HG02588 (cell line): ENCODE measurements around the gene TIGAR.

Experiments used
- ATAC-seq: cut with Tn5 transposase; IDR thresholded peaks from one replicate; pipeline ENCODE4 v1.9.1; 2021; ENCODE audit warnings: mild to moderate bottlenecking, moderate library complexity; ENCODE audit not compliant: unreplicated experiment

TIGAR gene

DNA sequence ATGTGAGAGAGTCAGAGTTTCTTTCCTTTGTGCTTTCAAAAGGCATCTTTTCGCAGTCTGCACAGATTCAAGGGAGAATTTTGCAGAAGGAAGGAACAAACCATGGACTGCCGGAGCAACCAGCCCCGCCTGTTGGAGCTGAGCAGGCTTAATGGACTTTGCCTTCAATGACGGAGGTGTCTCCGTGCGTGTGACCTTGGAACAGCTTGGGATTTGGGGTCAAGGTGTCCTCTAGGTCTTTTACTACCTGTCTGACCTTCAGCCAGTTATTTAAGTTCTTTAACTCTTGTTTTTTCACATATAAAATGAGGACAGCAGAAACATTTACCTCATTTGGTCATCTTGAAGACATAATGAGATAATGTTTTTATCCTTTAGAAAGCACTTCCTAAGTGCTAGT lies 54.4 kb downstream of the TIGAR start:
- ATAC-seq: no peak

DNA sequence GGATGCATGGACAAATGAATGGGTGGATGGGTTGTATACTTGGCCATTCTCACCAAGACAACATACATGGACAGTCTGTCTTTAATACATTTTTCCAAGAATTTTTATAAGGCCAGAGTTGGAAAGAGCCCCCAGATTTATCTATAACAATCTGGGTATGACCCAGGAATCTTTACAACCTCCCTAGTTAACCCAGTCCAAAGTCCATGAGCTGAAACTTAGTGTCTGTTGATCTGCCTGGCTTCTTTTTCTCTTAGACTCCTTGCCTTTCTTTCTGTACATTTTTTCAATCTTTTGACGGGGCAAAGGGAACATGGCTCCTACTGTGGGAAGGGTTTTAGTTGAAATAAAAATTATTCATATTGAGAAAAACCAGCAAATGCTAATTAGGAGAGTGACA lies 57.8 kb downstream of the TIGAR start:
- ATAC-seq: no peak

DNA sequence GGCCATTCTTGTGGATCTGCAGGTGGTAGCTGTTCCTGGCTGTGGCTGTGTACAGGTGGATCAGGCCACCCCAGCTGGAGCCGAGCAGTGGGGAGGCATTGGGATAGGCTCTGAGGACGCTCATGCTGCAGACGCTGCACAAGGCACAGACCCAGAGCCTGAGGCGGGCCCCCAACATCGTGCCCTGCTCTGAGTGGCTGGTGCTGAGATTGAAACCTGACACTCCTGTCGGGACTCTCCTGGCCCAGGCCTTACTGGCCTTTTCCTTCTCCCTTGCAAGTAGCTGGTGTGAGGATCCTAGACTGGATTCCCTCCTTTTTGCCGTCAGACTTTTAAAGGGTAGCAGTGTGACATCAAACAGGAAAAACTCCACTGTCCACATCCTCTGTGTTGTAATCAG lies 58.4 kb downstream of the TIGAR start, which contains the start of gene FGF23:
FGF23 (minus strand) TSS at position 308 of the 400 bp plus-strand sequence; CDS start at position 178, 130 bp downstream.
- no peak for ATAC-seq

DNA sequence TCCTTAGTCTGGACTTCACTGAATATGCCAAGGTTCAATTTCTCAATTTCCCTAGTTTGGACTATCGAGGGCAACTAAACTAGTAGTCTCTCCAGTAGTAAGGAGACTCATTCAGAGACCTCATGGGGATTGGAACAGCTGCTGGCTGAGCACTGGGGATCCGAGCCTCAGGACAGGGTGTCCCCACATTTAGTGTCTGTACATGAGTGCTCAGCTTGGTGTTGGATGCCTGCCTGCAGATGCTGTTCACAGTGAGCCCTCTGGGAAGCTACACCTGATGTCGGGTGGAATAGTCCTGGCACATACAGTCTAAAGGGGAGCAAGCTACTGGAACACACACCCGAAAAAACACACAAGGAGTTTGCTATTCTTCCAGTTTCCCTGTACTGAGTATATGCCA lies 59.3 kb downstream of the TIGAR start:
- ATAC-seq: no peak

DNA sequence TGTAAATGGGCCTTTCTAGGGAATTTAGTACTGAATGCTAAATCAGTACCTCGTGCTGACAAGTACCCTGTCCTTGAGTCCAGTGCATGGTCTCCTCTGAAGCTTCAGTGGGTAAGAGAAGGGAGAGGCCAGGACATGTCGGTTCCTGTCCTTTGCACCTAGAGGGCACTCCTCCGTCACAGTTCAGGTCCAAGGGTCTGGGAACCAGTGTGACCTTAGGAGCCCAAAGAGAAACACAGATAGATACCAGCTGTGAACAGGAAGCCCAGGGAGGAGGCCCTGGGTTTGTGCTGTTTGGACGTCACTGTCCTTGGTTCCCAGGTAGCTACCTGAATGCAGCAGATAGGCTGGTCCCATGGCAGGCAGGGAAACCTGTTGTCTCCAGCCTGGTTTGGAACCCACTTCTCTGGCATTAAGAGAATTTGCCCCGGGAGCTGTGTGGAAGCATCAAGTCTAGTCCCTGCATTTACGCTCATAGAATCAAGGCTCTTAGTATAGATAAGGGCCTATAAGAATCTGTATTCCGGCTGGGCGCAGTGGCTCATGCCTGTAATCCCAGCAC lies 62.4 kb downstream of the TIGAR start:
- ATAC-seq: no peak

DNA sequence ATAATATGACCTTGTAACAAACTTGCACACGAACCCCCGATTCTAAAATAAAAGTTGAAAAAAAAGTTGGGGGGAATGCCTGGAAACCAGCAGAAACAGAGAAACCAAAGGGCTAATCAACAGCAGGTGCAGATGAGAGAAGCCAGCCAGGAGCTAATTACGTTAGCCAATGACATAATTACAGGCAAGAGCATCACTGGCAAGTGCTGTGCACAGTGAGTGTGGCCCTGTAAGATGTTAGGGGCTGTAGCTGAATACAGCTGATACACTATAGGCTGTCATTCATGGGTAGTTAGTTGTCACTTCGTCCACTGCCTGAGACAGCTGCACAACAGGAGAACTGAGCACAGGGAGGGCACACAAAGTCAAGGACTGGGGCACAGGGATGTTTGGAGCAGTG lies 65.8 kb downstream of the TIGAR start:
- no peak for ATAC-seq

DNA sequence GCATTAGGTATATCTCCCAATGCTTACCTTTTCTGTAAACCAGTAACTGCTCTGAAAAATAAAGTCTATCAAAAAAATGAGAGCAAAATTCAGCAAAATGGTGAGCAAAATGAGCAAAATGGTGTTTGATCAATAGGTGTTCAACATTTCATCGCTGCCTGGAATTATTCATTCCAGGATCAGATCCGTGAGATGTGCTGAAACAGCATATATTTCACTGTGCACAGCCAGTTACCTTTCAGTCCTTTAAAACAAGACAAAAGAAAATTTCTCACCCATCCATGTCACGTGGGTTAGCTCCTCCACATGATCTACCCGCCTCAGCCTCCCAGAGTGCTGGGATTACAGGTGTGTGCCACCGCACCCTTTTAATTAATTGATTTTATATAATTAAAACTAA lies 66.6 kb downstream of the TIGAR start:
- ATAC-seq: no peak

DNA sequence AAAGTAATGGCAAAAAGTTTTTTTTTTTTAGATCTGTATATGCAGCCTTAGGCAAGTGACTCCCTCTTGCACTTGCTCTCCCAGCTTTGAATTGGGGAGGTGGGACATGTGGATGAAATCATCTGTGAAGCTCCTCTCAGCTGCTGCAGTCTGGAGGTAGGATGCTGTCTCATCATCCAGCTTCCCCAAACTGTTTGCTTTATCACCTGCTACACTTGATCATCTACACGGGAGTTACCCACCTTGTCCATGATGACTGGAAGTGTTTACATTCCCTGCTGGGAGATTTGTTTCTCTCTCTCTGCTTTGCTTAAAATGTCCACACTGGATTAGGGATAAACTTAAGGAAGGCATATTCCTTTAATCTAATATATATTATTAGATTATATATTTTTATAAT lies 67.0 kb downstream of the TIGAR start:
- no peak for ATAC-seq

DNA sequence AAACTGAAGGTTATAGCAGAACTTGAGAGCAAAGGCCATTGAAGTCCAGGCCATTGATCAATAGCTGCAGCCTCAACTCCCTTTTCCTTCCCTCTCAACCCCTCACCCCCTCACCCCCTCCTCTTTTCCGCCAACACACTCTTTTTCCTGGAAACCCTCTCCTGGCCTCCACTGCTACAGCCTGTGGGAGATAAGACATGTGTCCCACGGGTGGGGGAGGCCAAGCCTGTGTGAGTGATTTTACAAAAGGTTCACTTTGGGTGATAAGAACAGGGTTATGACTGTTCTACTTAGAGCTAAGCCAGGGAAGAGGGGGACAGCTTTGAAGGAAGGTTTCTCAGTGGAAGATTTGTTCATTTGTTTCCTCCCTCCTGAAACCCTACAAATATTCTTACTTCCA lies 67.6 kb downstream of the TIGAR start:
- no peak for ATAC-seq

DNA sequence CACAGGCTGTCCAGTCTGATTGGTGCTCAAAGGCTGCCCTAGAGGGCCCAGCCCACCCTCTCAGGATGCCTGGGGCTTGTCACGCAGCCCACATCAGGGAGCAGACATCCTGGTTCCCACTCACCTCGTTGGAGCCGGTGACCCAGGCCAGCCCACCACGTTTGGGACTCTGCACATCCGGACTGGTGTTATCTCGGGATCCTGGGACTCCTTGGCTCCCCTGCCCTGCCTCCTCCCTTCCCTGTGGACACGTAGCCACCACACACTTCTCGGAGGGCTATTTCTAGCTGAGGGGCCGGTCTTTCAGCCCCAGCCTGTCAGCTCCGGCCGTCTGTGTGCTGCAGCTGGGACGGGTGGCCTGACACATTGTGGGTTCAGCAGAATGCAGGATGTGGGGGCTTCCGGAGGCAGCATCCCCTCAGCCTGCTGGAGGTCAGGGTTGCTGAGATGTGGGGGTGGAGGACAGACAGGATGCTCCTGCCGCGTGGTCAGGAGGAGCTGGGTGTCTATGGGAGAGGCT lies 71.3 kb downstream of the TIGAR start:
- ATAC-seq: no peak

DNA sequence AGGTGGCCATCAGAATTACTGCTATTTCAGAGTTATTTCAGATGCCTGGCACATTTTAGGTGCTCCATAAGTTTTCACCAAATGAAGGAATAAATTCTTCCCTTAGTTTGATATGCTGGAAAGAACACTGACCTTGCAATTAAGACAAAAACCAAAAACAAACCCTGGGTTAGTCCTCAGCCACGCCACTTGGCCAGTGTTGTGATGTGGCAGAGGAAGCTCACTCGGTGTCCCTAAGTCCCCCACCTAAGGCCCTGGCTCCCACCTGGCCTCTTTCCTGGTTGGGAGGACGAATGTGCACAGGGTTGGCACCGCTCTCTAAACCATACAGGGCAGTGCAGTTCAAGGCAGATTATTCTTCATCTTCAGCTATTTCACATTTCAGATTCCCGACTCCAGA lies 72.2 kb downstream of the TIGAR start:
- no peak for ATAC-seq

DNA sequence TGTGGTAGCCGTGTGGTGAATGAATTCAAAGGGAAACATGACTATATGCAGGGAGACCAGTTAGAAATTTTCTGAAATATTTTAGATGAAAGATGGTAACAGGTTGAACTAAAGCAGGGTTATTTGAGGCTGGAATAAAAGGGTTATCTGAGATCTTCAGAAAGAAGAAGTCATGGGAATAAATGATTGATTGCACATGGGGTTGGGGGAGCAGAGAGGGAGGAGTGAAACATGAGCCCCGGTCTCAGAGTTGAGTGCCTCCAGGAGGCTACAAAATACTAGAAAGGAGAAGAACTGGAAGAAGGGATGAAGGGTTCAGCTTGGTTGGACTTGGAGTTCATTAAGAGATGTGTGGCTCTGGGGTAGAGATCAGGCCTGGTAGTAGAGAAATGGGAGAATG lies 74.8 kb downstream of the TIGAR start:
- no peak for ATAC-seq

DNA sequence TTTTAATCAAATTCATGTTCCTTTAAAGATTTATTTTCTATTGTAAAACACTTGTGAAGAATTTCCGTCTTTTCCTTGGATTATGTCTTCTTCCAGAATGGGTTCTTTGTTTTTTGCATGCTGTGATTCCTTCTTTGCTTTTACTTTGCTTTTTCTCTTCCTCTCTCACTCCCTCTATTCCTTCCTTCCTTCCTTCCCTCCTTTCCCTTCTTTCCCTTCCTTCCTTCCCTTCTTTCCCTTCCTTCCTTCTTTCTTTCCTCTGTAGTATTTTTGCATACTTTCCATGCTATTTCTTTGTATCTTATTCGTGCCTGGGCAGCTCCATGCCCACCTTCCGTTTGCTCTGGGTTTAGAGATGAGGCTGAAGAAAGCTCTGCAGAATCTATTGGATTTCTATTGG lies 80.1 kb downstream of the TIGAR start:
- ATAC-seq: no peak

DNA sequence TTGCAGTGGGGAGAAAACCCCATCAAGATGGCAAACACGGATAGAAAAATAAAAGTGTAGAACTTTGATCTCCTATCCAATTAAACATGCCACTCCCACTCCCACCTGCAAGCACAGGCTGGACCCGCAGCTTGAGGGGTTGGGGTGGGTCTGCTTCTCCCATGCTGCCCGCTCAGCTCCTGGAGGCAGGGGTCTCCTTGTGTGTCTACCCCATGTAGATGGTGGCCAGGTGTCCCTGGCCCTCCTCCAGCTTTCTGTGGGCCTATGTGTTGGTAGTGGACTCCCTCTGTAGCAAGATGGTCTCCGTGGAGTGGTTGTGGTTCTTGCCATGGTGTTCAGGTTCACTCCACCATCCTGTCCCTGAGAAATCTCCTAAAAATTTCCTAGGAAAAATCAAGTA lies 82.0 kb downstream of the TIGAR start:
- ATAC-seq: no peak
